ENCODE data around the gene KRTAP5-5. TPM values are rescaled to one million over a fixed set of nuclear protein-coding genes. Genes with fewer than 3 reads are reported as not detected.

Gene KRTAP5-5
- total RNA-seq, 4 donors from 2014 or later, result not detected

DNA sequence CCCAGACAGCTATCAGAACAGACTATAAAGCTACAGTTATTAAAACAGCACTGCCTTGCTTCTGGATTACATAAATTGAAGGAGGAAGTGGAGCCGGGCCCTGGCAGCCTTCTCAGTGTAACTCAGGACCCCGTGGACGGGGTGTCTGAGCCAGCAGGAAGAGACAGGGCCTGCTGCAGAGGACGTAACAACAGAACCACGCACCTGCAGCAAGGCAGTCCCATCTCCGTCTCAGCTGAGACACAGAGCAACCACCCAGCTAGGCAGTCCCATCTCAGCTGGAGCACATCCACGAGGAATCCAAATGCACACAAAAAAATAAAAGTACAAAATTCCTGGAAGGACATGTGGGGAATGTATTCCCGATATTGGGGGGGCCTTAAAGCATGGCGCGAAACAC lies 50.3 kb downstream of the KRTAP5-5 start:
- DNase-seq (ENCODE audit: low spot score), result no peak
- ATAC-seq (ENCODE audit: low FRiP score), result no peak
- TF ChIP-seq, protein P1, sequence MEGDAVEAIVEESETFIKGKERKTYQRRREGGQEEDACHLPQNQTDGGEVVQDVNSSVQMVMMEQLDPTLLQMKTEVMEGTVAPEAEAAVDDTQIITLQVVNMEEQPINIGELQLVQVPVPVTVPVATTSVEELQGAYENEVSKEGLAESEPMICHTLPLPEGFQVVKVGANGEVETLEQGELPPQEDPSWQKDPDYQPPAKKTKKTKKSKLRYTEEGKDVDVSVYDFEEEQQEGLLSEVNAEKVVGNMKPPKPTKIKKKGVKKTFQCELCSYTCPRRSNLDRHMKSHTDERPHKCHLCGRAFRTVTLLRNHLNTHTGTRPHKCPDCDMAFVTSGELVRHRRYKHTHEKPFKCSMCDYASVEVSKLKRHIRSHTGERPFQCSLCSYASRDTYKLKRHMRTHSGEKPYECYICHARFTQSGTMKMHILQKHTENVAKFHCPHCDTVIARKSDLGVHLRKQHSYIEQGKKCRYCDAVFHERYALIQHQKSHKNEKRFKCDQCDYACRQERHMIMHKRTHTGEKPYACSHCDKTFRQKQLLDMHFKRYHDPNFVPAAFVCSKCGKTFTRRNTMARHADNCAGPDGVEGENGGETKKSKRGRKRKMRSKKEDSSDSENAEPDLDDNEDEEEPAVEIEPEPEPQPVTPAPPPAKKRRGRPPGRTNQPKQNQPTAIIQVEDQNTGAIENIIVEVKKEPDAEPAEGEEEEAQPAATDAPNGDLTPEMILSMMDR (IDR thresholded peaks at IDR 0.05), result no peak

Other genes starting within 250 kb of the KRTAP5-5 start
- gene BRSK2, start 239.8 kb upstream of the KRTAP5-5 start, total RNA-seq, result 1 to 10 TPM in 1 of 4 donors, under 1 TPM in 2, not detected in 1; 0.72 to 1.6 (median 0.82) TPM
- 10 to 100 TPM; 27.3 to 64.9 (median 34.1) TPM for gene MOB2, start 143.0 kb upstream of the KRTAP5-5 start, total RNA-seq
- 1 to 10 TPM in 3 of 4 donors, under 1 TPM in 1; 0.47 to 5.6 (median 4.0) TPM for gene DUSP8, start 57.5 kb upstream of the KRTAP5-5 start, total RNA-seq
- not detected for gene KRTAP5-1, start 44.5 kb upstream of the KRTAP5-5 start, total RNA-seq
- gene KRTAP5-2, start 31.5 kb upstream of the KRTAP5-5 start, total RNA-seq, result not detected
- not detected for gene KRTAP5-3, start 21.3 kb upstream of the KRTAP5-5 start, total RNA-seq
- not detected for gene KRTAP5-4, start 7.6 kb upstream of the KRTAP5-5 start, total RNA-seq
- gene KRTAP5-6, start 67.4 kb downstream of the KRTAP5-5 start, total RNA-seq, result not detected
- 1 to 10 TPM in 3 of 4 donors, under 1 TPM in 1; 0.79 to 2.3 (median 1.6) TPM for gene IFITM10, start 120.8 kb downstream of the KRTAP5-5 start, total RNA-seq
- gene CTSD, start 134.2 kb downstream of the KRTAP5-5 start, total RNA-seq, result 1,000 to 10,000 TPM in 1 of 4 donors, 100 to 1,000 TPM in 3; 359 to 1,165 (median 624) TPM
- gene SYT8, start 205.2 kb downstream of the KRTAP5-5 start, total RNA-seq, result not detected
- 1 to 10 TPM in 3 of 4 donors, not detected in 1; 1.4 to 3.7 (median 2.4) TPM for gene TNNI2, start 209.2 kb downstream of the KRTAP5-5 start, total RNA-seq
- 10 to 100 TPM; 12.1 to 71.2 (median 49.8) TPM for gene LSP1, start 223.3 kb downstream of the KRTAP5-5 start, total RNA-seq